D721Med (cell line): ENCODE data around the gene PPP1R2B.
A peak's percentile ranks its signal among the peaks of the same experiment; 100 is the strongest.
"Not testable (repeated sequence)": the region's sequence is repeated elsewhere in the genome, so short reads cannot be mapped to it uniquely, and the experiment has no call there.

Experiments used
- DNase-seq: peaks from one replicate; pipeline ENCODE4 v3.0.0; 2011; ENCODE audit warnings: low spot score; ENCODE audit not compliant: insufficient read length
- FAIRE-seq: peaks from 2 replicates; lab custom pipeline; 2011; peaks lifted over from hg19 to GRCh38; lab: Jason Lieb, UNC
- TF ChIP-seq, protein P1 (sequence below): IDR thresholded peaks from 2 replicates; pipeline ENCODE4 v1.5.1; 2012; ENCODE audit warnings: mild to moderate bottlenecking, control low read depth; ENCODE audit not compliant: insufficient read depth; ENCODE audit errors: missing control alignments

The PPP1R2B gene

DNA sequence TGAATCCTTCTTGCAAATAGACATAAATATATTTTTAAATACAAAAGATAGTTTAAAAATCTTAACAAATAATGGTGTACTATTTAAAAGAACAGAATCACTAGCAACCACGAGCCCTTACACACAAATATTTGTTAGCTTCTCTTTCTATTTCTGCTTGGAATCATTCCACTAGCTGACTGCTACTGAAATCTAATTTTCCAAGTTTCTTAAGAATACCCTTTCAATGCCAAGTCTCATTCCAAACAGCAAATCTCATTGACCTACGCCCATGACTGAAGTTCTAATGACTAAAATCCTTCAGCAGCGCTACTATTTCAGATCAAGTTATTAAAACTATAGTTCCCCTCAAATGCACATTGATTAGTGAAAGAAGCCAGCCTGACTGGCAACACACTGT, 13.2 kb upstream of the PPP1R2B start:
- FAIRE-seq (no peak), DNase-seq (no peak)
- TF ChIP-seq, protein P1, sequence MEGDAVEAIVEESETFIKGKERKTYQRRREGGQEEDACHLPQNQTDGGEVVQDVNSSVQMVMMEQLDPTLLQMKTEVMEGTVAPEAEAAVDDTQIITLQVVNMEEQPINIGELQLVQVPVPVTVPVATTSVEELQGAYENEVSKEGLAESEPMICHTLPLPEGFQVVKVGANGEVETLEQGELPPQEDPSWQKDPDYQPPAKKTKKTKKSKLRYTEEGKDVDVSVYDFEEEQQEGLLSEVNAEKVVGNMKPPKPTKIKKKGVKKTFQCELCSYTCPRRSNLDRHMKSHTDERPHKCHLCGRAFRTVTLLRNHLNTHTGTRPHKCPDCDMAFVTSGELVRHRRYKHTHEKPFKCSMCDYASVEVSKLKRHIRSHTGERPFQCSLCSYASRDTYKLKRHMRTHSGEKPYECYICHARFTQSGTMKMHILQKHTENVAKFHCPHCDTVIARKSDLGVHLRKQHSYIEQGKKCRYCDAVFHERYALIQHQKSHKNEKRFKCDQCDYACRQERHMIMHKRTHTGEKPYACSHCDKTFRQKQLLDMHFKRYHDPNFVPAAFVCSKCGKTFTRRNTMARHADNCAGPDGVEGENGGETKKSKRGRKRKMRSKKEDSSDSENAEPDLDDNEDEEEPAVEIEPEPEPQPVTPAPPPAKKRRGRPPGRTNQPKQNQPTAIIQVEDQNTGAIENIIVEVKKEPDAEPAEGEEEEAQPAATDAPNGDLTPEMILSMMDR: no peak

DNA sequence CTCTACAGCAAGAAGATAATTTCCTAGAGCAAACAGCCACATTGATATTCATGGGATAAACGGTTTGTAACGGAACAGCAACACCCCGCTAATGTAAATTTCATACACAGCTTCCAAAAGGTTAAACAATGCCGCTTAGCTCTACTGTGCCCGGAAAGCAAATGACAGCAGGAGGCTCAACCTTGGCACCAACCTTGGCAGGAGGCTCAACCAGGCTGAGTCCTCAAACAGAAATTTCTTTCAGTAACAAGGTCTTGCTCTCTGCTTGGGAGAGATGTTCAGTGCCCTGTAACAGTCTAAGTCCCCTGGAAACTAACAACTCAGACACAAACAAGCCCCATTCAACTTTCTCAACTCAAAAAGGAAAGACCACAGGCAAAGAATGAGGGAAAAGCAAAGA, 11.1 kb upstream of the PPP1R2B start:
- TF ChIP-seq, protein P1: no peak
- DNase-seq (no peak), FAIRE-seq (no peak)

- peak; percentile 64 for FAIRE-seq
- TF ChIP-seq, protein P1: no peak
Measured at GRCh38 chr5:156841737-156842136, 8.4 kb upstream of the PPP1R2B start.

DNA sequence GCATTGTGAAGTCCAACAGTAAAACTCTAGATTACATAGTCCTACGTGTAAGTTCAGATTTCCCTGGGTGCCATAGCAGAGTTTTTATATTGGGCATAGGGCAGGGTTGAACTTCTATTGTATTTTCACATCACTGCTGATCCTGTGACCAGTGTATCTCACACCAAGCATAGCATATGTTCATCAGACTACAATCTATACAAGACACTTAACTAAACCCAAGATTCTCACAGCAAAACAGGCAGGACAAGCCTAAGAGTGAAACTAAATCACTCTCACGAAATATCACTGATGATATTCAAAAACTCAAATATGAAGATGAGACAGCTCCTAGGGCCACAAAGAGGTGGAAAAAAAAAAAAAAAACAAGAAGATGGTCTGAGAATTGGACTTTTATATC, 3.2 kb upstream of the PPP1R2B start:
- DNase-seq (no peak), FAIRE-seq (no peak)
- TF ChIP-seq, protein P1: no peak

More at GRCh38 chr5:156841737-156842136, 8.4 kb upstream of the PPP1R2B start:
- DNase-seq: no peak

DNA sequence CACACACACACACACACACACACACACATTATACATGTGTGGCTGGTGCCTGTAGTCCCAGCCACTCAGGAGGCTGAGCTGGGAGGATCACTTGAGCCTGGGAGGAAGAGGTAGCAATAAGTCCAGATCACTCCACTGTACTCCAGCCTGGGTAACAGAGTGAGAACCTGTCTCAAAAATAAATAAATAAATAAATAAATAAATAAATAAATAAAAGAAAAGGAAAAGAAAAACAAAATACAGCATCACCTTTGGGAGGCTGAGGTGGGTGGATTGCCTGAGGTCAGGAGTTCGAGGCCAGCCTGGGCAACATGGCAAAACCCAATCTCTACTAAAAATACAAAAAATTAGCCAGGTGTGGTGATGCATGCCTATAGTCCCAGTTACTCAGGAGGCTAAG, 1.6 kb upstream of the PPP1R2B start:
- DNase-seq, FAIRE-seq: not testable (repeated sequence)

DNA sequence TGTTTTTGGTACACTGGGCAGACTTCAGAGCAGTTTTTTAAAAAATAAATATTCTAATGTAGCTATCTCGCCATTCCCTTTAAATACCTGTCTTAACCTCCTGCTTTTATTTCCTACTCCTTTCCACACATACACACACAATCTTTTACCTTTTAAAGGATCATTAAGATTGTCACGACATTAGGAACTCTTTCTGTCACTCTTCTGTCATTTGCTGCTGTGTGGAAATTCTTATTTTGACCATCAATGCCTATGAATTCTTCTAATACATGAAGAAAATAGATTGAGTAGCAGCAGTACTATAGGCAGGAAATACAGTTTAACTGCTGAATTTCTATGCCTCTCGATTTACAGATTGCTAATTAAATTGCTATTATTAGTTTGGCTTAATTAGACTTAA, 1.8 kb downstream of the PPP1R2B start:
- FAIRE-seq (peak; percentile 55), DNase-seq (no peak)
- TF ChIP-seq, protein P1: no peak

DNA sequence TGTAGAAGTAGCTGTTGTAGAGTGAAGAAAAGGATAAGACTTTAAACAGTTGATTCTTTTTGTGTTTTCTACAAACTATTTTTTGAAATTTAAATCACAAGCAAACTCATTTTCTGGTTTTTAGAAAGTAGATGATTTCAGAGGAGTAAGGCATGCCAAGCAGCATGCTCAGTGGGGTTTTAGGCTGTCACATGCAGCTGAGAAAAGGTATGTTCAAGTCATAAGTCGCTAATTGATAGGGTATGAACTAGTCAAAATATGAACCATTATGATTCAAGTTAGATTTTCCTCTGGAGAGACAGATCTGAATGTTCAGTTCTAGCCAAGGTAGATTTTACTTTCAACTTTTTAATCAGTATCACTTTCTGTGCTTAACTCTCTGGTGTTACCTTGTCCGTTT, 3.0 kb downstream of the PPP1R2B start:
- not testable (repeated sequence) for FAIRE-seq, DNase-seq

DNA sequence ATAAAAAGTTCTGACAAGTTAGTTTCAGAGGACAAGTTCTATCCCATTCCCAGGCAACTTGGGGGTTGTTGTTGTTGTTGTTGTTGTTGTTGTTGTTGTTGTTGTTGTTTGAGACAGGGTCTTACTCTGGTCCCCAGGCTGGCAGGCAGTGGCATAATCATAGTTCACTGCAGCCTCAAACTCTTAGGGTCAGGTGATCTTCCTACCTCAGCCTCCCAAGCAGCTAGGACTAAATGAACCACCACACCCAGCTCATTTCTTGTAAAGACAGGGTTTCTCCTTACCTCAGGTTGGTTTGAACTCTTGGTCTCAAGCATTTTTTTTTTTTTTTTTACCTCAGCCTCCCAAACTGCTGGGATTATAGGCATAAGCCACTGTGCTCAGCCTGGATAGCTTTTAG, 15.3 kb downstream of the PPP1R2B start:
- TF ChIP-seq, protein P1: no peak
- FAIRE-seq (no peak), DNase-seq (no peak)
